WTC11 (cell line): ENCODE results near the gene KCND2. TPM values are rescaled to one million over a fixed set of nuclear protein-coding genes. Genes with fewer than 3 reads are reported as not detected.

Source experiments
- ATAC-seq: fragments of 200-7000 bp; cut with Tn5 transposase; 2 replicates; pipeline ENCODE4 v1.10.0; 2021; ENCODE audit warnings: mild to moderate bottlenecking, moderate library complexity
- CTCF ChIA-PET: fragments of 300-600 bp; sonication (Branson Sonifier 250); formaldehyde crosslinking; loops from one replicate; lab custom pipeline; 2021; ENCODE audit warnings: antibody characterized with exemption; lab: Charles Lee
- POLR2A ChIA-PET: fragments of 350-600 bp; sonication (Branson Sonifier 250); formaldehyde crosslinking; loops from one replicate; lab custom pipeline; 2021; ENCODE audit warnings: antibody characterized with exemption; lab: Charles Lee
- DNase-seq: peaks from one replicate; pipeline ENCODE4 v3.0.0; 2021; ENCODE audit warnings: low spot score
- H3K27ac Mint-ChIP-seq: 2 replicates; pipeline ENCODE4 v1.8.0; 2021; ENCODE audit warnings: mixed read lengths
- H3K27me3 Mint-ChIP-seq: 2 replicates; pipeline ENCODE4 v1.8.0; 2021; ENCODE audit warnings: low read depth, mild to moderate bottlenecking, moderate library complexity, mixed read lengths
- H3K36me3 Mint-ChIP-seq: 2 replicates; pipeline ENCODE4 v1.8.0; 2021; ENCODE audit warnings: mixed read lengths
- H3K4me1 Mint-ChIP-seq: 2 replicates; pipeline ENCODE4 v1.8.0; 2022; ENCODE audit warnings: mixed read lengths
- H3K4me3 Mint-ChIP-seq: 2 replicates; pipeline ENCODE4 v1.8.0; 2021; ENCODE audit warnings: mild to moderate bottlenecking, moderate library complexity, mixed read lengths
- H3K9me3 Mint-ChIP-seq: 2 replicates; pipeline ENCODE4 v1.8.0; 2021; ENCODE audit warnings: mixed read lengths
- CBFB ChIP-seq: sonication (generic); formaldehyde crosslinking; IDR thresholded peaks from 2 replicates; pipeline ENCODE4 v1.8.1; 2022; ENCODE audit warnings: mild to moderate bottlenecking, low read depth, missing genetic modification reagents
- CREM ChIP-seq: sonication (generic); formaldehyde crosslinking; IDR thresholded peaks from 2 replicates; pipeline ENCODE4 v1.8.1; 2022; ENCODE audit warnings: mild to moderate bottlenecking, missing genetic modification reagents, moderate library complexity
- EMX1 ChIP-seq: fragments of 250-450 bp; sonication (Bioruptor Pico); IDR thresholded peaks from 2 replicates; pipeline ENCODE4 v1.8.0; 2021; ENCODE audit warnings: mild to moderate bottlenecking
- ESRRA ChIP-seq: sonication (generic); formaldehyde crosslinking; IDR thresholded peaks from 2 replicates; pipeline ENCODE4 v1.8.1; 2022; ENCODE audit warnings: mild to moderate bottlenecking, missing genetic modification reagents, borderline replicate concordance
- FOXJ3 ChIP-seq: sonication (generic); formaldehyde crosslinking; IDR thresholded peaks from 2 replicates; pipeline ENCODE4 v1.9.0; 2021; ENCODE audit warnings: missing genetic modification reagents, mild to moderate bottlenecking, borderline replicate concordance
- FOXP1 ChIP-seq: sonication (generic); formaldehyde crosslinking; IDR thresholded peaks from 2 replicates; pipeline ENCODE4 v1.8.0; 2022; ENCODE audit warnings: missing genetic modification reagents, mild to moderate bottlenecking, moderate library complexity, borderline replicate concordance
- GABPB1 ChIP-seq: sonication (generic); formaldehyde crosslinking; IDR thresholded peaks from 2 replicates; pipeline ENCODE4 v1.8.1; 2023; ENCODE audit warnings: mild to moderate bottlenecking, missing genetic modification reagents
- MXD4 ChIP-seq: fragments of 250-450 bp; sonication (Bioruptor Pico); IDR thresholded peaks from 2 replicates; pipeline ENCODE4 v1.8.0; 2021; ENCODE audit warnings: mild to moderate bottlenecking, moderate library complexity, borderline replicate concordance
- NFE2L1 ChIP-seq: sonication (generic); formaldehyde crosslinking; IDR thresholded peaks from 2 replicates; pipeline ENCODE4 v1.8.1; 2023; ENCODE audit warnings: missing genetic modification reagents
- NR2C2 ChIP-seq: sonication (generic); formaldehyde crosslinking; IDR thresholded peaks from 2 replicates; pipeline ENCODE4 v1.8.0; 2022; ENCODE audit warnings: mild to moderate bottlenecking, missing genetic modification reagents
- OVOL2 ChIP-seq: fragments of 250-450 bp; sonication (Bioruptor Pico); IDR thresholded peaks from 2 replicates; pipeline ENCODE4 v1.9.0; 2021; ENCODE audit warnings: mild to moderate bottlenecking, borderline replicate concordance
- RELA ChIP-seq: sonication (generic); formaldehyde crosslinking; IDR thresholded peaks from 2 replicates; pipeline ENCODE4 v1.8.1; 2022; ENCODE audit warnings: missing genetic modification reagents, mild to moderate bottlenecking, borderline replicate concordance
- SMAD4 ChIP-seq: sonication (generic); formaldehyde crosslinking; IDR thresholded peaks from 2 replicates; pipeline ENCODE4 v1.8.0; 2022; ENCODE audit warnings: mild to moderate bottlenecking, missing genetic modification reagents
- TEAD1 ChIP-seq: sonication (generic); formaldehyde crosslinking; IDR thresholded peaks from 2 replicates; pipeline ENCODE4 v1.8.0; 2022; ENCODE audit warnings: mild to moderate bottlenecking, missing genetic modification reagents
- ZBTB21 ChIP-seq: sonication (generic); formaldehyde crosslinking; IDR thresholded peaks from 2 replicates; pipeline ENCODE4 v1.8.1; 2023; ENCODE audit warnings: mild to moderate bottlenecking, missing genetic modification reagents, borderline replicate concordance
- ZNF219 ChIP-seq: sonication (generic); formaldehyde crosslinking; IDR thresholded peaks from 2 replicates; pipeline ENCODE4 v1.8.0; 2023; ENCODE audit warnings: missing genetic modification reagents, mild to moderate bottlenecking, borderline replicate concordance
- ZNF232 ChIP-seq: sonication (generic); formaldehyde crosslinking; IDR thresholded peaks from 2 replicates; pipeline ENCODE4 v1.8.0; 2022; ENCODE audit warnings: mild to moderate bottlenecking, missing genetic modification reagents
- ZNF263 ChIP-seq: sonication (generic); formaldehyde crosslinking; IDR thresholded peaks from 2 replicates; pipeline ENCODE4 v1.8.1; 2022; ENCODE audit warnings: low read depth, mild to moderate bottlenecking, moderate library complexity, missing genetic modification reagents
- ZNF317 ChIP-seq: sonication (generic); formaldehyde crosslinking; IDR thresholded peaks from 2 replicates; pipeline ENCODE4 v1.8.1; 2023; ENCODE audit warnings: low read depth, mild to moderate bottlenecking, moderate library complexity, missing genetic modification reagents, borderline replicate concordance
- ZNF423 ChIP-seq: fragments of 250-450 bp; sonication (Bioruptor Pico); IDR thresholded peaks from 2 replicates; pipeline ENCODE4 v2.1.2; 2022; ENCODE audit warnings: mild to moderate bottlenecking, moderate library complexity
- total RNA-seq: library from RNA; stranded (reverse); gene quantifications from 3 replicates; pipeline ENCODE4 v1.2.3, GENCODE V29; 2021
- TF ChIP-seq, protein P1 (sequence below): sonication (generic); formaldehyde crosslinking; IDR thresholded peaks from 2 replicates; pipeline ENCODE4 v1.8.1; 2023; ENCODE audit warnings: mild to moderate bottlenecking, missing genetic modification reagents, moderate library complexity
- TF ChIP-seq, protein P2 (sequence below): sonication (generic); formaldehyde crosslinking; IDR thresholded peaks from 2 replicates; pipeline ENCODE4 v1.8.0; 2022; ENCODE audit warnings: mild to moderate bottlenecking, missing genetic modification reagents
- TF ChIP-seq, protein P3 (sequence below): sonication (generic); formaldehyde crosslinking; IDR thresholded peaks from 2 replicates; pipeline ENCODE4 v1.8.1; 2022; ENCODE audit warnings: low read depth, missing genetic modification reagents, borderline replicate concordance
- TF ChIP-seq, protein P4 (sequence below): sonication (generic); formaldehyde crosslinking; IDR thresholded peaks from 2 replicates; pipeline ENCODE4 v1.8.1; 2023; ENCODE audit warnings: mild to moderate bottlenecking, missing genetic modification reagents, borderline replicate concordance
- TF ChIP-seq, protein P5 (sequence below): sonication (generic); formaldehyde crosslinking; IDR thresholded peaks from 2 replicates; pipeline ENCODE4 v1.8.1; 2023; ENCODE audit warnings: mild to moderate bottlenecking, missing genetic modification reagents
- TF ChIP-seq, protein P6 (sequence below): fragments of 250-450 bp; sonication (Bioruptor Pico); IDR thresholded peaks from 2 replicates; pipeline ENCODE4 v1.8.0; 2021; ENCODE audit warnings: mild to moderate bottlenecking

KCND2 gene
- total RNA-seq, 1 experiment from 2014 or later, result 4.6 TPM

DNA sequence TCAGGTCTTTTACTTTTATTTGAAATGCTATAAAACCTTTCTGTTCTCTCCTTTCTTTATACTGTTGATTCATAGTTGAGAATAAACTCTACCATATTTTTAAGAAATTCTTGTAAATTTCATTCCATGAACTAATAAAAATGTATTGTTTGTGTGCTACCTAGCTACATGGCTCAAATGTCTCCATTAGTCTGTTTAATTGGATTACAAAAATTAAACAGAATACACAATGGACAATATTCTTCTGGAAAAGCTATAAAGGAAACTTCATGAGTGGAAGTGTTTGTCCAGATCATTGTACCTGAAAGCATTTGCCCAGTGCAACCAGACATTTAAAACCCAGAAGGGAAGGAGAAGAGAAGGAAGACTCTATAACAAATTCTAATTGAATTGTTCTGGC is 20.1 kb downstream of the KCND2 start:
- ChIA-PET CTCF (no interaction called here), POLR2A (no interaction called here)
- Mint-ChIP-seq H3K27me3 (no peaks in the 10 kb centered on the region), H3K27ac (no peak overlapping the region), H3K4me1 (no peaks in the 10 kb centered on the region), H3K4me3 (no peak overlapping the region), H3K36me3 (no peaks in the 10 kb centered on the region)
- no peak for ATAC-seq
- TF ChIP-seq CBFB (CRISPR knock-in tag) (no peak), FOXP1 (no peak), ZBTB21 (CRISPR knock-in tag) (no peak), ZNF219 (CRISPR knock-in tag) (no peak), NR2C2 (CRISPR knock-in tag) (no peak), TEAD1 (no peak), RELA (no peak), ZNF263 (no peak), ZNF317 (CRISPR knock-in tag) (no peak)
- TF ChIP-seq, protein P1, sequence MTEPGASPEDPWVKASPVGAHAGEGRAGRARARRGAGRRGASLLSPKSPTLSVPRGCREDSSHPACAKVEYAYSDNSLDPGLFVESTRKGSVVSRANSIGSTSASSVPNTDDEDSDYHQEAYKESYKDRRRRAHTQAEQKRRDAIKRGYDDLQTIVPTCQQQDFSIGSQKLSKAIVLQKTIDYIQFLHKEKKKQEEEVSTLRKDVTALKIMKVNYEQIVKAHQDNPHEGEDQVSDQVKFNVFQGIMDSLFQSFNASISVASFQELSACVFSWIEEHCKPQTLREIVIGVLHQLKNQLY (CRISPR knock-in tag), result no peak
- TF ChIP-seq, protein P2, sequence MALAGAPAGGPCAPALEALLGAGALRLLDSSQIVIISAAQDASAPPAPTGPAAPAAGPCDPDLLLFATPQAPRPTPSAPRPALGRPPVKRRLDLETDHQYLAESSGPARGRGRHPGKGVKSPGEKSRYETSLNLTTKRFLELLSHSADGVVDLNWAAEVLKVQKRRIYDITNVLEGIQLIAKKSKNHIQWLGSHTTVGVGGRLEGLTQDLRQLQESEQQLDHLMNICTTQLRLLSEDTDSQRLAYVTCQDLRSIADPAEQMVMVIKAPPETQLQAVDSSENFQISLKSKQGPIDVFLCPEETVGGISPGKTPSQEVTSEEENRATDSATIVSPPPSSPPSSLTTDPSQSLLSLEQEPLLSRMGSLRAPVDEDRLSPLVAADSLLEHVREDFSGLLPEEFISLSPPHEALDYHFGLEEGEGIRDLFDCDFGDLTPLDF (CRISPR knock-in tag), result no peak
- TF ChIP-seq, protein P3, sequence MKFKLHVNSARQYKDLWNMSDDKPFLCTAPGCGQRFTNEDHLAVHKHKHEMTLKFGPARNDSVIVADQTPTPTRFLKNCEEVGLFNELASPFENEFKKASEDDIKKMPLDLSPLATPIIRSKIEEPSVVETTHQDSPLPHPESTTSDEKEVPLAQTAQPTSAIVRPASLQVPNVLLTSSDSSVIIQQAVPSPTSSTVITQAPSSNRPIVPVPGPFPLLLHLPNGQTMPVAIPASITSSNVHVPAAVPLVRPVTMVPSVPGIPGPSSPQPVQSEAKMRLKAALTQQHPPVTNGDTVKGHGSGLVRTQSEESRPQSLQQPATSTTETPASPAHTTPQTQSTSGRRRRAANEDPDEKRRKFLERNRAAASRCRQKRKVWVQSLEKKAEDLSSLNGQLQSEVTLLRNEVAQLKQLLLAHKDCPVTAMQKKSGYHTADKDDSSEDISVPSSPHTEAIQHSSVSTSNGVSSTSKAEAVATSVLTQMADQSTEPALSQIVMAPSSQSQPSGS (CRISPR knock-in tag), result no peak
- TF ChIP-seq, all 79 proteins: peak for 0
- H3K9me3 Mint-ChIP-seq, result no peaks in the 10 kb centered on the region
- no peak for DNase-seq

DNA sequence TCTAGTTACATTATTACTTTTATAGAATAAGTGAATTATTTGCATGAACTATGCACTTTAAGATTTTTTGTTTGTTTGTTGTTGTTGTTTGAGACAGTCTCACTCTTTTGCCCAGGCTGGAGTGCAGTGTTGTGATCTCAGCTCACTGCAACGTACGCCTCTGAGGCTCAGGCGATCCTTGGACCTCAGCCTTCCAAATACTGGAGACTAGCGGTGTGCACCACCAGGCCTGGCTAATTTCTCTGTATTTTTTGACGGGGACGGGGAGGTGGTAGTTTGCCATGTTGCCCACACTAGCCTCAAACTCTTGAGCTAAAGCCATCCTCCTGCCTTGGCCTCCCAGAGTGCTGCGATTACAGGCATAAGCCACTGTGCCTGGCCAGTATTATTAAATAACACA is 29.2 kb downstream of the KCND2 start:
- no peak for DNase-seq
- H3K27ac Mint-ChIP-seq, result no peak overlapping the region
- no peaks in the 10 kb centered on the region for H3K36me3 Mint-ChIP-seq
- no peak overlapping the region for H3K4me3 Mint-ChIP-seq
- no peaks in the 10 kb centered on the region for H3K27me3 Mint-ChIP-seq
- TF ChIP-seq ZNF263 (no peak), ZNF423 (CRISPR knock-in tag) (no peak), TEAD1 (no peak), ESRRA (CRISPR knock-in tag) (no peak), FOXP1 (no peak), ZNF232 (CRISPR knock-in tag) (no peak), EMX1 (CRISPR knock-in tag) (no peak), GABPB1 (no peak), SMAD4 (CRISPR knock-in tag) (no peak), OVOL2 (no peak), MXD4 (CRISPR knock-in tag) (no peak), CBFB (CRISPR knock-in tag) (no peak), FOXJ3 (CRISPR knock-in tag) (no peak), NFE2L1 (CRISPR knock-in tag) (no peak), CREM (CRISPR knock-in tag) (no peak), RELA (no peak)
- TF ChIP-seq, protein P4, sequence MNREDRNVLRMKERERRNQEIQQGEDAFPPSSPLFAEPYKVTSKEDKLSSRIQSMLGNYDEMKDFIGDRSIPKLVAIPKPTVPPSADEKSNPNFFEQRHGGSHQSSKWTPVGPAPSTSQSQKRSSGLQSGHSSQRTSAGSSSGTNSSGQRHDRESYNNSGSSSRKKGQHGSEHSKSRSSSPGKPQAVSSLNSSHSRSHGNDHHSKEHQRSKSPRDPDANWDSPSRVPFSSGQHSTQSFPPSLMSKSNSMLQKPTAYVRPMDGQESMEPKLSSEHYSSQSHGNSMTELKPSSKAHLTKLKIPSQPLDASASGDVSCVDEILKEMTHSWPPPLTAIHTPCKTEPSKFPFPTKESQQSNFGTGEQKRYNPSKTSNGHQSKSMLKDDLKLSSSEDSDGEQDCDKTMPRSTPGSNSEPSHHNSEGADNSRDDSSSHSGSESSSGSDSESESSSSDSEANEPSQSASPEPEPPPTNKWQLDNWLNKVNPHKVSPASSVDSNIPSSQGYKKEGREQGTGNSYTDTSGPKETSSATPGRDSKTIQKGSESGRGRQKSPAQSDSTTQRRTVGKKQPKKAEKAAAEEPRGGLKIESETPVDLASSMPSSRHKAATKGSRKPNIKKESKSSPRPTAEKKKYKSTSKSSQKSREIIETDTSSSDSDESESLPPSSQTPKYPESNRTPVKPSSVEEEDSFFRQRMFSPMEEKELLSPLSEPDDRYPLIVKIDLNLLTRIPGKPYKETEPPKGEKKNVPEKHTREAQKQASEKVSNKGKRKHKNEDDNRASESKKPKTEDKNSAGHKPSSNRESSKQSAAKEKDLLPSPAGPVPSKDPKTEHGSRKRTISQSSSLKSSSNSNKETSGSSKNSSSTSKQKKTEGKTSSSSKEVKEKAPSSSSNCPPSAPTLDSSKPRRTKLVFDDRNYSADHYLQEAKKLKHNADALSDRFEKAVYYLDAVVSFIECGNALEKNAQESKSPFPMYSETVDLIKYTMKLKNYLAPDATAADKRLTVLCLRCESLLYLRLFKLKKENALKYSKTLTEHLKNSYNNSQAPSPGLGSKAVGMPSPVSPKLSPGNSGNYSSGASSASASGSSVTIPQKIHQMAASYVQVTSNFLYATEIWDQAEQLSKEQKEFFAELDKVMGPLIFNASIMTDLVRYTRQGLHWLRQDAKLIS (CRISPR knock-in tag), result no peak
- TF ChIP-seq, protein P5, sequence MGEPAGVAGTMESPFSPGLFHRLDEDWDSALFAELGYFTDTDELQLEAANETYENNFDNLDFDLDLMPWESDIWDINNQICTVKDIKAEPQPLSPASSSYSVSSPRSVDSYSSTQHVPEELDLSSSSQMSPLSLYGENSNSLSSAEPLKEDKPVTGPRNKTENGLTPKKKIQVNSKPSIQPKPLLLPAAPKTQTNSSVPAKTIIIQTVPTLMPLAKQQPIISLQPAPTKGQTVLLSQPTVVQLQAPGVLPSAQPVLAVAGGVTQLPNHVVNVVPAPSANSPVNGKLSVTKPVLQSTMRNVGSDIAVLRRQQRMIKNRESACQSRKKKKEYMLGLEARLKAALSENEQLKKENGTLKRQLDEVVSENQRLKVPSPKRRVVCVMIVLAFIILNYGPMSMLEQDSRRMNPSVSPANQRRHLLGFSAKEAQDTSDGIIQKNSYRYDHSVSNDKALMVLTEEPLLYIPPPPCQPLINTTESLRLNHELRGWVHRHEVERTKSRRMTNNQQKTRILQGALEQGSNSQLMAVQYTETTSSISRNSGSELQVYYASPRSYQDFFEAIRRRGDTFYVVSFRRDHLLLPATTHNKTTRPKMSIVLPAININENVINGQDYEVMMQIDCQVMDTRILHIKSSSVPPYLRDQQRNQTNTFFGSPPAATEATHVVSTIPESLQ (CRISPR knock-in tag), result no peak
- TF ChIP-seq, protein P6, sequence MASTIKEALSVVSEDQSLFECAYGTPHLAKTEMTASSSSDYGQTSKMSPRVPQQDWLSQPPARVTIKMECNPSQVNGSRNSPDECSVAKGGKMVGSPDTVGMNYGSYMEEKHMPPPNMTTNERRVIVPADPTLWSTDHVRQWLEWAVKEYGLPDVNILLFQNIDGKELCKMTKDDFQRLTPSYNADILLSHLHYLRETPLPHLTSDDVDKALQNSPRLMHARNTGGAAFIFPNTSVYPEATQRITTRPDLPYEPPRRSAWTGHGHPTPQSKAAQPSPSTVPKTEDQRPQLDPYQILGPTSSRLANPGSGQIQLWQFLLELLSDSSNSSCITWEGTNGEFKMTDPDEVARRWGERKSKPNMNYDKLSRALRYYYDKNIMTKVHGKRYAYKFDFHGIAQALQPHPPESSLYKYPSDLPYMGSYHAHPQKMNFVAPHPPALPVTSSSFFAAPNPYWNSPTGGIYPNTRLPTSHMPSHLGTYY (CRISPR knock-in tag), result no peak
- ATAC-seq, result no peak
- ChIA-PET POLR2A (no interaction called here), CTCF (no interaction called here)
- H3K4me1 Mint-ChIP-seq, result peaks cover 17% of the 10 kb centered on the region
- H3K9me3 Mint-ChIP-seq, result no peaks in the 10 kb centered on the region
